GM08714 (cell line): ENCODE measurements around the gene KDM8.
"Not testable (repeated sequence)": the region's sequence is repeated elsewhere in the genome, so short reads cannot be mapped to it uniquely, and the experiment has no call there.

Experiments used
- H3K4me3 ChIP-seq: fragments of 200-500 bp; sonication (Bioruptor generic); 2 replicates; pipeline ENCODE4 v1.5.1; 2014; ENCODE audit warnings: mild to moderate bottlenecking, low read length, inconsistent platforms
- ZNF274 ChIP-seq: IDR thresholded peaks from 2 replicates; pipeline ENCODE4 v1.6.1; 2012; ENCODE audit warnings: mild to moderate bottlenecking, low read depth, low read length

Gene KDM8

DNA sequence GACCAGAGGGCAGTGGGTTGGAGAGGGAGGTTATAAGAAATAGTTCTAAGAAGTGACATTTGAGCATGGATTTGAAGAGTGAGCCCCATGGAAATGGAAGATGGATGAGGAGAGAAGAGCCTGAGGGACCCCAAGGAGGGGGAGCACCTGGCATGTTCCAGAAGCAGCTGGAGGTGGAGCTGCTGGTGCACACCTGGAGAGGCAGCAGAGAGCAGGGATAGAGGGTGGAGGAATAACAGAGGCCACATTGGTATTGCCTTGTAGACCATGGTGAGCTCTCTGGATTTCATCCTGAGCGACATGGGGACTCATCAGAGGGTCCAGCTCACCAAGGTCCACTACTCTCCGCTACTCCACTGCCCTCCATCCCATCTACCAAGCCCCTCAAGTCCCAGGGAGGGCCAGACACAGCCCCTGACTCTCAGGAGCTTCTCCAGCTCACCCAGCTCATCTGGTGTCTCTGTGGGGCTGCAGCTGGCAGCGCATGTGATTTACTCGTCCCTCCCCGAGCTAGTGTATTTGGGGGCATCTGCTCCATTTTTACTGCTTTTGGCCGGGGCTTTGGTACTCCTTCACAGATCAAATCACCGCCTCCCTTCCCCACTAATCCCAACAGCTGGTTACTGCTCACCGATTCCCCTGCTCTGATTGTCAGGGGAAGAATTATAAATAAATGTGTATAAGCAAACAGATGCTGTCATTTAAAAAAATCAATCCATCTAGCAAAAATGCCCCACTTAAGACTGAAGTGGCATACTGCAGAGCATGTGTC lies 22.1 kb upstream of the KDM8 start:
- H3K4me3 ChIP-seq = no peak overlapping the region
- TF ChIP-seq ZNF274 = no peak

DNA sequence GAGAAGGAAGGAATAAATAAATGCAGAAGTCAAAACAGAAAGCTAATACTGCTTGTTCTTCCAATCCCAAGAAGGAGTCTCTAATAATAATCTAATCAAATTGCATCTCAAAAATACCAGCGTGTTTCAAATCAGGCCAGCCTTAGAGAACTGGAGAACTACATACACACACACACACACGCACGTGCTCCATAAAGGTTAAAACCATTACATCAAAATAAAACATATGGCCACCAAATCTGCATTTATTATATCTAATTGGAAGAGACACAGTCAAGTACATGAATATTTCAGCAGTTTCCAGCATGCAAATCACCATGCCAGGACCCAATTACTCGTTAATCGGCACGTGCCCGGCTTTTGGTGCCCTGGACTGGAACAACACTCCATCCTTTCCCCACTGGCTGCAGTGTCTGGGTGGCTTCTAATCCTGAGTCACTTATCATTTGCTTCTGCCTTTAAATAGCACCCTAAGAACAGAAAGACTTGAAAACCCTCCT lies 20.4 kb upstream of the KDM8 start:
- no peak for TF ChIP-seq ZNF274
- H3K4me3 ChIP-seq = no peak overlapping the region

DNA sequence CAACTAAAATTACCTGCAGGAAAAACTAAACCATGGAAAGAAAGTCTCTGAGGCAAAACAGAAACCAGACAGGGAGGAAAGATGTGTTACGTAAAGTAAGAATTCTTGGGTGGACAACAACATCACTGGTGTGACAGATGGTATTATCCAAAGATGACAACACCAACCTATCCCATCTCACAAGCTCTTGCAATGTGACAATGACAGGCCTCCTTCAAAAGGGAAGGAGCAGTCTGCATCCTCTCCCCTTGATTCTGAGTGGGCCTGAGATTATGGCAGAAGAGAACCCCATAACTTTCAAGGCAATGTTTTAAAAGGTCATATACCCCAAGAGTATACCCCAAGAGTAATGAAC lies 17.6 kb upstream of the KDM8 start:
- TF ChIP-seq ZNF274 = no peak
- no peak overlapping the region for H3K4me3 ChIP-seq

DNA sequence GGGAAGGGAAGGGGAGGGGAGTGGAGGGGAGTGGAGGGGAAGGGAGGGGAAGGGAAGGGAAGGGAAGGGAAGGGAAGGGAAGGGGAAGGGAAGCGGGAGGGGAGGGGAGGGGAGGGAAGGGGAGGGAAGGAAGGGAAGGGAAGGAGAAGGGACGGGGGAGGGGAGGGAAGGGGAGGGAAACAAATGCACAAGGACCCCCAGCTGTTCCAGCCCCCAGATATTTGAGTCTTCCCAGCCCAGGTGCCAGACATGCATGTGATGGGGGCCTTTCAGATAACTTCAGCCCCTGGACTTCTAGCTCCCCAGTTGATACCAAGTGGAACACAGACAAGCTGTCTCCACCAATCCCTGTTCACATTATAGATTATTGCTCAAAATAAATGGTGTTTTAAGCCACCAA lies 14.7 kb upstream of the KDM8 start:
- TF ChIP-seq ZNF274 = no peak
- no peak overlapping the region for H3K4me3 ChIP-seq

DNA sequence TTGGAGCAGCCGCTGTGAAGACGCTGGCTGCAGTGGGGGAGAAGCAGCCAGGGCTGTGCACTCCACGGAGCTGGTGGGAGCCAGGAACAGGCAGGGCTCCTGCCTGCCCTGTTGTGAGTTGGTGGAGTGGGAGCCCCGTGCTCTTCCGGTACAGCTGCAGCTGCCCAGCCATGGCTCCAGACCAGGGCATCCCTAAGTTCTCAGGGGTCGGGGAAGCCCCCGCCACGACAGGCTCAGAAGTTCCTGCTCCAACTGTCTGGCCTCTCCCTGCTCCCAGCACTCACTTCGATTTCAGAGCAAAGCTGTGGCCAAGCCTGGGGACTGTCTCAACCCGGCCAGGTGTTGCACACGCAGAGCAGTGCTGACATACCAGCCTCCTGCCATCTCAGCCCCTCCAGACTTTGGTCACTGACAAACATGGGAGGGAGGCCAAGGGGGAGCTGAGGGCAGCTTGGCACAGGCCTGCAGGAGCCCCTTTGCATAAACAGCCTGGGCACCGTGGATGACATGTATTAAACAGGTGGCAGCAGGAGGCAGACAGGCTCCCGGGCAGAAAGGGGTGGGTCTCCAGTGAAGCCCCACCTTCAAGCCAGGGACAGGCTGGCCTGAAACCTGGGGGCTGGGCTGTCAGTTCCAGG lies 13.9 kb upstream of the KDM8 start:
- no peak for TF ChIP-seq ZNF274
- H3K4me3 ChIP-seq = no peak overlapping the region

DNA sequence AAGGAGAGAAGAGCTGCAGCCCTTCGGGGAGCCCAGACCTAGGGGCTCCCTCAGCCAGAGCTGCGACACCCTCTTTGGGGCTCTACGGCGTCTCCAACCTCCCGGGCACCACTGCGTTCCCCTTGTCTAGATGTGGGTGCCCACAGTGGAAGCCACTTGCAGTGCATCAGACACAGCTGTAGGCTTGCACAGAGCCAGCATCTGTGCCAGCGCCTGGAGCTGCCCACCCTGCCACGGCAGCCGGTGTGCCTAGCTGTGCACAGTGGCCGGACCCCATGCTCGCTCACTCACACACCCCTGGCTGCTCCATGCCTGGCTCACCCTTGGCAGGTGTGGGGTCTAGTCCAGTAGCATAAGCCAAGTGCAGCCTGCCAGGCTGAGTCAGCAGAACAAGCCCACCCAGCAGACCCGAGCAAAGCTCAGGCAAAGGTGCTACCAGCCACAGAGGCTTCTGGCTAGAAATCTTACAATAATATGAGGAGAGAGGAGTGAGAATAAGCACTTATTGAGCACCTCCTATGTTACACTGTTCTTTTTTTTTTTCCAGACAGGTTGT lies 12.9 kb upstream of the KDM8 start:
- no peak for TF ChIP-seq ZNF274
- H3K4me3 ChIP-seq = no peak overlapping the region

DNA sequence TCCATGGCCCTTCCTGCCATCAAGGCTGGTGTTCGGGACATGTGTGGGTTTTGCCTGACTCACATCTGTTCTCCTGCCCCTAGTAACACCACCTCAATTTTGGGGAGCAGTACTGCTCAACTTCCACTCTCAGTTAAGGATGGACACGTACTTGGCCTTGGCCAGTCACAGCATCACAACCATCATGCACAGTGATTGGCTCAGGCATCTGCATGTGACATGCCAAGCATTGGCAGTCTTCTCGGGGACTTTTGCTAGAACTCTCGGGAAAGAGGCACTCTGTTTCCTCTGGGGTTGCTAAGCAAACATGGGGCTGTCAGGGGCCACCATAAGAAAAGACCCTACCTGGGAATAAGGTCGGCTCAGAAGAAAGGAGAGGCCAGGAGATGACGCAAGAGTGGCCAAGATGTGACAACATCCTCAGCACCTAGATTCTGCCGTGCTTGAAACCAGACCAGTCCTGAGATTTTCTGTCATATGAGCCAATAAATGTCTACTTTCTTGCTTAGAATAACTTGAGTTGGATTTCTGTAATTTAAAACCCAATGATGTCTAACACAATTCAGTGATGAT lies 11.9 kb upstream of the KDM8 start:
- no peak for TF ChIP-seq ZNF274
- no peak overlapping the region for H3K4me3 ChIP-seq

DNA sequence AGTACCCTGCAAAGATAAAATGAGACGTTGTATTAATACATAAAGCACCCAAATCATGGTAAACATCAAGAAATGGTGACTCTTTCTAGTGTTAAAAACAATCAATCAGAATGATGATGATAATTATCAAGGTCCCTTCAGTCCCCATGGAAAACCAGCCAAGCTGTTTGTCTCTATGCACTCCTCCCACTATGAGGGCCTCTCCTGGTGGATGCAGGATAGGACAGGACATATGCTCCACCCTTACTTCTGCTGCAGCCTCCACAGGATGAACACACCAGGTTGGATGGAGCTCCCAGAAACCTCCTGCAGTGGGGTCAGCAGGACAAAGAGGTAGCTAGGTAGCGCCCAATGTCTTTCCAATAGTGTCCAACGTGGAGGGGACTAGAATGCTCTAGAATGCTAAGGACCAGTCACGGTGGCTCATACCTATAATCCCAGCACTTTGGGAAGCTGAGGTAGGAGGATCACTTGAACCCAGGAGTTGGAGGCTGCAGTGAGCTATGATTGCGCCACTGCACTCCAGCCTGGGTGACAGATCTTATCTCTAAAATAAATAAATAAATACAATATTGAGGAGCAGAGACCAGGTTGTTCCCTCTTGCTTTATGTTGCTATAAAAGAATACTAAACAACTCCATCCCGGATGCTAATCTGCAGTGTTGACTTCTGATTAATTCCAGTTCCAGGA lies 9.9 kb upstream of the KDM8 start:
- H3K4me3 ChIP-seq = no peak overlapping the region
- no peak for TF ChIP-seq ZNF274

DNA sequence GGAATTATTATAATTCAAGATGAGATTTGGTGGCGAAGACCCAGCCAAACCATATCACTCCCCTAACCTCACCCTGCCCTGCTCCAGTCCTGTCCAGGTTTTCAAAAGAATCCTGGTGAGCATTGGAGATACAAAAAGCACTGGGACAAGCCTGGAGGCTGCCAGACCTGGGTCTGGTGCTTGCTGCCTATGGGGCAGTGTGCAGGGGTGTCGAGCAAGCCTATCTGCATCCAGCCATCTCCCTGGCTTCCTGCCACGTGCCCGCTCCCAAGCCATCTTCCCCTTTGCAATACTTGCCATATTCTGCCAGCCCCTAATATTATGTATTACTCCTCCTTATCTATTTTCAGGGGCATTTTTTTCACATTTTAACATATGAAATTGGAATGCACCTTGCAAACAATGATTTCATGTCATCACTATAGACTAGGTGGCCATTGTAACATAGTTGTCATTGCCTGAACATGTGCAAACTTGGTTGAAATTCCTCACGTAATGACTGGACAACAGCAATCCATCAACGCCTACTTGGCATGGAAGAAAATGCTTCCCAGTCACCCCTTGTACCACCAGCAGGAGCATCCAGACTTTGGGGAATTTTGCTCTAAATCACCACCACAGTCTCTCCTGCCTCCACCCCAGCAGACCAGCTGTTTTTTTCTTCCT lies 8.1 kb upstream of the KDM8 start:
- H3K4me3 ChIP-seq = no peak overlapping the region
- no peak for TF ChIP-seq ZNF274

DNA sequence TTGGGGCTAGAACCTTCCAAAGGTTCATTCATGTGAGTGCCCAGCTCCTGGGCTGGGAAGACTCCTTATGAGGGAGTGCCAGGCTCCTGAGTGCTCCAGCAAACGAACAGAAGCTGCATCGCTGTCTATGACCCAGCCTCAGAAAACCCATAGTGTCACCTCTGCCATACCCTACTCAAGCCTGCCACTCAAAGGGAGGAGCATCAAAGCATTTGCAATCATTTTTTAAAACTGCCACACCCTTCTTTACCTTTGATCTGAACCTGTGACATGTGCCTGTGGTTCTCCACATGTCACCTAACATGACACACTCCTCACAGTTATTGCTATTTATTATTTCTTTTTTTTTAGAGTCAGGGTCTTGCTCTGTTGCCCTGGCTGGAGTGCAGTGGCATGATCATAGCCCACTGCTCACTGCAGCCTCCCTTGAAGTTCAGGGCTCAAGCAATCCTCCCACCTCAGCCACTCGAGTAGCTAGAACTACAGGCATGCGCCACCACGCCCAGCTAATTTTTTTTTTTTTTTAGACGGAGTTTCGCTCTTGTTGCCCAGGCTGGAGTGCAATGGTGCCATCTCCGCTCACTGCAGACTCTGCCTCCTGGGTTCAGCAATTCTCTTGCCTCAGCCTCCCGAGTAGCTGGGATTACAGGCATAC lies 7.3 kb upstream of the KDM8 start:
- TF ChIP-seq ZNF274 = no peak
- no peak overlapping the region for H3K4me3 ChIP-seq

DNA sequence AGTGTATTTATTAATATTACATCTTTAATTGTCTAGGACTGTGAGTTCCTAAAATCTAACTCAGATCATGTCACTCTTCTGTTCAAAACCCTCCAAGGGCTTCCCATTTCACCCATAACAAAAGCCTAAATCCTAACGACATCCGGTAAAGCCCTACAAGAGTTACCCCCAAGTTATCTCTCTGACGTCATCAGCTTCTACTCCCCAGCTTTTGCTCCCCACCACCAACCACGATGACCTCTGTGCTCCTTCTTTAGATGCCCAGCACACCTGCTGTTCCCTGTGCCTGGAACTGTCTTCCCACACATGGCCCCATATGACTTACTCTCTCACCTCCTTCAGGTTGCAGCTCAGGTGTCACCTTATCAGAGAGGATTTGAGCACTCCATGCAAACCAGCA lies 6.3 kb upstream of the KDM8 start:
- no peak for TF ChIP-seq ZNF274

DNA sequence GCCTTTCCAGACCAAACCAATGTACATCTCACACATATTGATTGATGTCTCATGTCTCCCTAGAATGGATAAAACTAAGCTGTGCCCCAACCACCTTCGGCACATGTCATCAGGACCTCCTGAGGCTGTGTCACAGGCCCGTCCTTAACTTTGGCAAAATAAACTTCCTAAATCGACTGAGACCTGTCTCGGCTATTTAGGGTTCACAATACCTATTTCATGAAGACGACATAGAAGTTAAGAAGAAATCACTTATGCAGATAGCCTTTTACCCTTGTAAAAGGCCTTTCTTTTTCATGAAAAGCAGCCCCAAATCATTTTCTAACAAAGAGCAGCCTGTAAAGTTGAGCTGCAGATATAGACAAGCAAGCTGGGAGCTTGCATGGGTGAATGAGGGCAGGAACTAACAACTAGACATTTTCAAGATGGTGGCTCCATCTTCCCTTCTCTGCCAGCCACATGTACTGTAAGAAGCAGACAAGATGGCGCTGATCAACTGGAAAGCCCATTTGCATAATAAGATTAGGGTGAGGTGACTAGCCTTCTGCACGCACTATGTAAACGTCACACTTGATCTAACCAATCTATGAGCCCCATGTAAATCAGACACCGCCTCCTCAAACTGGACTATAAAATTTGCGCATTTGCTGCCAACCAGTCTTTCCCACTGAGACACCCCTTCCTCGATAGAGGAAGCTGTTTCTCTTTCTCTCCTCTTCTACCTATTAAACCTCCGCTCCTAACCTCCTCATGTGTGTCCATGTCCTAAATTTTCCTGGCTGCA lies 4.7 kb upstream of the KDM8 start:
- TF ChIP-seq ZNF274 = no peak
- no peak overlapping the region; the same call in 1 of the 2 replicates for H3K4me3 ChIP-seq

More for the DNA sequence above, 6.3 kb upstream of the KDM8 start:
- H3K4me3 ChIP-seq = no peak overlapping the region

DNA sequence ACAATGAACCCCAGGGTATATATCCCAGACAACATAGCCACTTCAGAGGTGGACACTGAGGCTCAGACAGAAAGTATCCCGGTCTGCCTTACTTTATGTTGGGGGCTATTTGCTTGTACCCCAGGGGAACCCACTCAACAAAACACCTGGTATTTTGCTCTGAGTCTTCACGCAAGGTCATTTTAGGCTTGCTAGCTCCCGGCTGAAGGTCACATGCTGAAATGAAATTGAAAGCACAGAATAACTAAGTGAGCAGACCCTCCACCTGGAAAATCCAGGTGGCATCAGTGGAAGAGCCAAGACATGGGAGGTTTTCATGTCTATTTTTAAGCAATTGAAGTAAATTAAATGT lies 4.1 kb upstream of the KDM8 start:
- no peak for TF ChIP-seq ZNF274
- H3K4me3 ChIP-seq = no peak overlapping the region; the same call in 1 of the 2 replicates

DNA sequence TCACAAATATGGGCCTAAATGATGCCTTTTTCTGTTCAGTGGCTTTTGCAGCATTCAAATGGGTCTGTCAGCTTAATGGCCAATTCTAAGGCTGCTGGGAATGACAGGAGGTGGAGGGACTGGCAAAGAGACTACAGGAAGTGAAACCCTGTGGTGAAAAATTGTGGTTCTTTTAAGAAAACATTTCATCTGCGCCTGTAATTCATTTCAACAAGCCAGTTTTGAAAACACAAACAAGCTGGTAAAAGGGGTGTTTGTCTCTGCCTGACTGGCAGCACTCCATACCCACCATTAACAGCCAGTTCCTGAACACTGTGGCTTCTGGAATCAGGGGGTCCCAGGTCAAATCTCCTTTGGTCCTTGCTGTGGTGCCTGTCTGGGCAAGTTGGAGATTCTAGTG lies 3.6 kb upstream of the KDM8 start:
- H3K4me3 ChIP-seq = peak overlapping the region; percentile 7; the same call in 1 of the 2 replicates
- no peak for TF ChIP-seq ZNF274

DNA sequence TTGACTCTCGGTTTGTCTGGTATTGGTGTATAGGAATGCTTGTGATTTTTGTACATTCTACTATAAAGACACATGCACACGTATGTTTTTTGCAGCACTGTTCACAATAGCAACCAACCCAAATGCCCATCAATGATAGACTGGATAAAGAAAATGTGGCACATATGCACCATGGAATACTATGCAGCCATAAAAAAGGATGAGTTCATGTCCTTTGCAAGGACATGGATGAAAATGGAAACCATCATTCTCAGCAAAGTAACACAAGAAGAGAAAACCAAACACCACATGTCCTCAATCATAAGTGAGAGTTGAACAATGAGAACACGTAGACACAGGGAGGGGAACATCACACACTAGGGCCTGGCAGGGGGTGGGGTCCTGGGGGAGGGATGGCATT lies 2.4 kb upstream of the KDM8 start:
- H3K4me3 ChIP-seq = not testable (repeated sequence)
